Spleen (tissue), 11 donors: ENCODE measurements around the gene CD58. TPM values are rescaled to one million over a fixed set of nuclear protein-coding genes. Genes with fewer than 3 reads are reported as not detected.

Experiments used
- DNase-seq: peaks from one replicate; pipeline ENCODE4 v3.0.0-alpha.2; 2020
- H3K27ac ChIP-seq, 8 donors: fragments of 200-600 bp; sonication (generic) in 7 of 8; 1 replicate in 4 of 8; 2 replicates in 4 of 8; pipeline versions ENCODE4 v1.5.0 to v1.8.0; 2016 to 2021; ENCODE audit warnings: inconsistent platforms in 4 of 8, mild to moderate bottlenecking in 4 of 8, moderate library complexity in 1 of 8
- H3K27me3 ChIP-seq, 7 donors: fragments of 200-600 bp; sonication (generic) in 6 of 7; replicated peaks in 1 of 7; 1 replicate in 4 of 7; 2 replicates in 3 of 7; pipeline versions ENCODE4 v1.5.0 to v1.8.0; 2016 to 2021; ENCODE audit warnings: inconsistent platforms in 3 of 7, mild to moderate bottlenecking in 1 of 7
- H3K36me3 ChIP-seq, 6 donors: fragments of 200-600 bp; sonication (generic) in 5 of 6; 1 replicate in 4 of 6; 2 replicates in 2 of 6; pipeline versions ENCODE4 v1.5.0 to v1.8.0; 2016 to 2021; ENCODE audit warnings: inconsistent platforms in 2 of 6
- H3K4me1 ChIP-seq, 6 donors: fragments of 200-600 bp; sonication (generic) in 5 of 6; 1 replicate in 3 of 6; 2 replicates in 3 of 6; pipeline versions ENCODE4 v1.5.0 to v1.8.0; 2016 to 2021; ENCODE audit warnings: inconsistent platforms in 3 of 6
- H3K4me3 ChIP-seq, 8 donors: fragments of 200-600 bp; sonication (generic) in 7 of 8; 1 replicate in 4 of 8; 2 replicates in 4 of 8; pipeline versions ENCODE4 v1.5.0 to v1.8.0; 2016 to 2021; ENCODE audit warnings: inconsistent platforms in 4 of 8, mild to moderate bottlenecking in 4 of 8, moderate library complexity in 2 of 8
- H3K9me3 ChIP-seq, 8 donors: fragments of 200-600 bp; sonication (generic) in 7 of 8; 1 replicate in 4 of 8; 2 replicates in 4 of 8; pipeline versions ENCODE4 v1.5.0 to v1.8.0; 2016 to 2021; ENCODE audit warnings: inconsistent platforms in 4 of 8
- CTCF ChIP-seq, 11 experiments: fragments of 200-600 bp in 7 of 11; fragments of 450-650 bp in 4 of 11; sonication (generic) in 4 of 11; IDR thresholded peaks in 8 of 11; conservative IDR thresholded peaks in 3 of 11; 1 replicate in 7 of 11; 2 replicates in 4 of 11; pipeline versions ENCODE4 v1.4.0 to v1.8.0; 2016 to 2021; ENCODE audit warnings: antibody characterized with exemption in 11 of 11, inconsistent platforms in 4 of 11, mild to moderate bottlenecking in 1 of 11
- POLR2A ChIP-seq, 3 donors: fragments of 450-650 bp; IDR thresholded peaks; one replicate each; pipeline ENCODE4 v1.5.1; 2017; ENCODE audit warnings: antibody characterized with exemption in 3 of 3, mild to moderate bottlenecking in 1 of 3
- POLR2AphosphoS5 ChIP-seq, 3 donors: sonication (generic); formaldehyde crosslinking; IDR thresholded peaks; one replicate each; pipeline ENCODE4 v1.5.1; 2017; ENCODE audit warnings: antibody characterized with exemption in 3 of 3
- WGBS, 5 donors: extraction: QIAGEN DNeasy Blood & Tissue Kit in 3 of 5; methylation state at CpG; one replicate each; pipeline versions ENCODE4 v1.1.5 to v1.1.7; 2013 to 2018; 5-methylcytosine and 5-hydroxymethylcytosine counted together
- intact Hi-C: fragments of 100-400 bp; cut with DNase I; formaldehyde crosslinking; loops from one replicate; pipeline ENCODE4 v1.15.0; 2023; ENCODE audit warnings: low total_unique reads
- polyA plus RNA-seq, 3 donors: library from polyadenylated mRNA; stranded (reverse); fragments of 200-250 nt; gene quantifications; one replicate each; pipeline ENCODE4 v1.2.1, GENCODE V29; 2013
- total RNA-seq, 7 donors: library from RNA; depleted of rRNA in 3 of 7; stranded (reverse); fragments of >200 nt in 3 of 7; fragmentation: NEBNext Ultra II Directional in 4 of 7; extraction: Animal tissue kit (Norgen Biotek cat#: 25700) in 4 of 7; gene quantifications; one replicate each; pipeline versions ENCODE4 v1.1.0 to v1.2.1, GENCODE V29; 2016 to 2021
- donor health status: healthy with polysubstance abuse.
- donor health status: DM: no; HTN: no; CAD: no; lungs with moderate emphysema.
- donor health status: DM: no; HTN: no; CAD: no.
- donor health status: Bipolar disorder and iron deficiency.
- donor health status: healthy.
- donor health status: DM: no; HTN: no; CAD: no.
- donor health status: DM: yes; HTN: yes; CAD: no.

CD58 gene
- total and polyA plus RNA-seq, 10 donors, result 9.7 to 52.1 (median 30.0) TPM

- no peak for TF ChIP-seq POLR2A (IDR thresholded peaks at IDR 0.05)
- no peak for TF ChIP-seq POLR2AphosphoS5 (IDR thresholded peaks at IDR 0.05)
- TF ChIP-seq CTCF (IDR thresholded peaks at IDR 0.05 in 8 of 11, conservative IDR thresholded peaks at IDR 0.05 in 3 of 11), result no peak
- no peaks in the 10 kb centered on the region for H3K9me3 ChIP-seq
- H3K27me3 ChIP-seq, result no peaks in the 10 kb centered on the region
- H3K36me3 ChIP-seq, result peaks cover 0 to 2% (median 0%) of the 10 kb centered on the region in 6 donors
- H3K4me3 ChIP-seq, result peak overlapping the region in 1 of 8 donors; percentile 3
- intact Hi-C loops, result no loop called here
- H3K4me1 ChIP-seq, result peaks cover 2 to 93% (median 45%) of the 10 kb centered on the region in 6 donors
- peak overlapping the region in 7 of 8 donors; percentile 46 to 95 (median 77) for H3K27ac ChIP-seq
- WGBS, 5 donors, result 67 to 75% (median 70%) methylated on average over 4 of the region's 4 CpGs
- DNase-seq, result no peak
These were observed 62.5 kb downstream of the CD58 start for GRCh38 chr1:116508085-116508983.

DNA sequence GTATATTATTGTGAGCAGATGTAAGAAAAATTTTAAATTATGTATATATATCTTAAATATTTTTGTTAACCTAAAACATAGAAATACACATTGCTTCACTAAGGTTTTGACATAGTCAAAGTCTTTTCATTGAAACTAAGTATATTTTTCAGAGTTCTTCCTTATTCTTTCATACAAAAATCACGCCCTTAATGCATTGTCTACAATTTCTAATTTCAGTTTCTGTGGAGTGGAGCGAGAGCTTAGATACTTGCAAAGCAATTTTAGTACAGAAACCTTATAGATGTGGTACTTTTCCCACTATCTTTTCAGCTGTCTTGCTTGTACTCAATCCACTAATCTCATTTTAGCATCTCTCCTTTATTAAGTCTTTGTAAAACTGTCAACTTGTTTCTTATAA is 63.2 kb downstream of the CD58 start:
- Histone ChIP-seq H3K27me3 (no peaks in the 10 kb centered on the region), H3K9me3 (no peaks in the 10 kb centered on the region), H3K36me3 (no peaks in the 10 kb centered on the region), H3K27ac (peak overlapping the region in 4 of 8 donors; percentile 50 to 95 (median 86)), H3K4me3 (no peak overlapping the region), H3K4me1 (peaks cover 4 to 93% (median 48%) of the 10 kb centered on the region in 6 donors)
- no peak for DNase-seq
- TF ChIP-seq POLR2A (IDR thresholded peaks at IDR 0.05) (no peak), POLR2AphosphoS5 (IDR thresholded peaks at IDR 0.05) (no peak), CTCF (IDR thresholded peaks at IDR 0.05 in 8 of 11, conservative IDR thresholded peaks at IDR 0.05 in 3 of 11) (no peak)
- intact Hi-C loops, result no loop called here
- WGBS, 5 donors, result 72 to 88% (median 78%) methylated on average over 2 of the region's 2 CpGs

DNA sequence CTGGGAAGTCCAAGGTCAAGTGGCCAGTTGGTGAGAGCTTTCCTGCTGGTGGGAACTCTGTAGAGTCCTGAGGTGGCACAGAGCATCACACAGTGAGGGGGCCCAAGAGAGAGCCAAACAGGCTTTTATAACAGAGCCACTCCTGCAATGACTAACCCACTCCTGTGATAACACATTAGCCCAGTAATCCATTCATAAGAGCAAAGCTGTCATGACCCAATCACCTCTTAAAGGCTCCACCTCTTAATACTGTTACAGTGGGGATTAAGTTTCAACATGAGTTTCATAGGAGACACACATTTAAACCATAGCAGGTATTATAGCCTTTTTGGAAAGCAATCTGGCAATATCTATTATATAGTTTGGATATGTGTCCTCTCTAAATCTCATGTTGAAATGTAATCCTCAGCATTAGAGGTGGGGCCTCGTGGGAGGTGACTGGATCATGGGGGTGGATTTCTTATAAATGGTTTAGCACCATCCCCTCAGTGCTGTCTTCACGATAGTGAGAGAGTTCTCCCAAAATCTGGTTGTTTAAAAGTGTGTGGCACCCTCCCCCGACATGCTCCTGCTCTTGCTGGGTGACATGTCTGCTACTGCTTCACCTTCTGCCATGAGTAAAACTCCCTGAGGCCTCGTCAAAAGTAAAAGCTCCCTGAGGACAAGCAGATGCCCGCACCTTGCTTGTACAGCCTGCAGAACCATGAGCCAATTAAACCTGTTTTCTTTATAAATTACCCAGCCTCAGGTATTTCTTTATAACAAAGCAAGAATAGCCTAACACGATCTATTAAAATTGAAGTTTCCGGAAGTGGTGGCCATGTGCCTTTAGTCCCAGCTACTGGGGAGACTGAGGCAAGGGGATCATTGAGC is 64.5 kb downstream of the CD58 start:
- H3K36me3 ChIP-seq, result no peaks in the 10 kb centered on the region
- peak overlapping the region in 3 of 8 donors; percentile 80 to 90 (median 90) for H3K27ac ChIP-seq
- no peak overlapping the region for H3K4me3 ChIP-seq
- no peaks in the 10 kb centered on the region for H3K9me3 ChIP-seq
- TF ChIP-seq POLR2A (IDR thresholded peaks at IDR 0.05), result no peak
- no peak for TF ChIP-seq CTCF (IDR thresholded peaks at IDR 0.05 in 8 of 11, conservative IDR thresholded peaks at IDR 0.05 in 3 of 11)
- TF ChIP-seq POLR2AphosphoS5 (IDR thresholded peaks at IDR 0.05), result no peak
- no peaks in the 10 kb centered on the region for H3K27me3 ChIP-seq
- WGBS, 5 donors, result 88 to 95% (median 91%) methylated on average over 7 of the region's 7 CpGs
- H3K4me1 ChIP-seq, result peaks cover 4 to 89% (median 48%) of the 10 kb centered on the region in 6 donors
- DNase-seq, result no peak
- intact Hi-C loops, result no loop called here
